ENCODE results near the gene KLHL34. TPM values are rescaled to one million over a fixed set of nuclear protein-coding genes. Genes with fewer than 3 reads are reported as not detected.

The KLHL34 gene
- total RNA-seq, 1 donor from 2014 or later, result not detected

- no peaks in the 10 kb centered on the region for H3K4me1 Mint-ChIP-seq
- peaks cover 4% of the 10 kb centered on the region for H3K36me3 Mint-ChIP-seq (ENCODE audit: low read depth)
- H3K4me3 Mint-ChIP-seq, result no peak overlapping the region
- no peak for TF ChIP-seq CTCF (conservative IDR thresholded peaks at IDR 0.05)
- DNase-seq (ENCODE audit: low read depth, low spot score), result no peak
- no peaks in the 10 kb centered on the region for H3K27me3 Mint-ChIP-seq (ENCODE audit: low read depth)
- H3K27ac Mint-ChIP-seq (ENCODE audit: unreplicated experiment), result no peak overlapping the region
- H3K9me3 Mint-ChIP-seq, result no peaks in the 10 kb centered on the region
Measured at GRCh38 chrX:21661316-21661715, 3.2 kb upstream of the KLHL34 start.

GRCh38 chrX:21660156-21660555 is 2.0 kb upstream of the KLHL34 start:
- Mint-ChIP-seq H3K27me3 (ENCODE audit: low read depth) (no peaks in the 10 kb centered on the region), H3K27ac (ENCODE audit: unreplicated experiment) (no peak overlapping the region), H3K36me3 (ENCODE audit: low read depth) (peaks cover 9% of the 10 kb centered on the region), H3K4me3 (no peak overlapping the region), H3K9me3 (no peaks in the 10 kb centered on the region), H3K4me1 (no peaks in the 10 kb centered on the region)
- DNase-seq (ENCODE audit: low read depth, low spot score), result no peak
- no peak for TF ChIP-seq CTCF (conservative IDR thresholded peaks at IDR 0.05)

- no peak overlapping the region for H3K4me3 Mint-ChIP-seq
- H3K27ac Mint-ChIP-seq (ENCODE audit: unreplicated experiment), result no peak overlapping the region
- H3K9me3 Mint-ChIP-seq, result no peaks in the 10 kb centered on the region
- no peak for DNase-seq (ENCODE audit: low read depth, low spot score)
- H3K27me3 Mint-ChIP-seq (ENCODE audit: low read depth), result no peaks in the 10 kb centered on the region
- no peaks in the 10 kb centered on the region for H3K4me1 Mint-ChIP-seq
- peaks cover 9% of the 10 kb centered on the region for H3K36me3 Mint-ChIP-seq (ENCODE audit: low read depth)
- no peak for TF ChIP-seq CTCF (conservative IDR thresholded peaks at IDR 0.05)
Measured at GRCh38 chrX:21659320-21659719, 1.2 kb upstream of the KLHL34 start.

DNA sequence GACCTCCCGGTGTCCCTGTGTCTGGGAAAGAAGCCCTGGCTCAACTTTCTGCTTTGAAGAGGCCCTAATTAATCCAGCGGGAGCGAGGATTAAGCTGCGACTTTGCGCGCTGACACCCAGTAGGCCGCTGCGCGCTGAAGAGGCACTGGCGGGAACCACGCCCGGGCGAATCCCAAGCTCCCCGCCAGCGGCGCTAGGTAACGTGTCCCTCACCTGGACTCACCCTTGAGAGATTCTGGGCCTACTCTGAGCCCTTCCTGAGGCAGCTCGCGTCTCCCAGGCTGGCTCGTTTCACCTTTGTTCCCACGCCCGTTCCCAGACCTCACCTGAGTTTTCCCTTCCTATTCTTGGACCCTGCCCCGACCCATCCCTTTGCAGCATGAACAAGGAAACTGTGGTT is 616 bp upstream of the KLHL34 start:
- peaks cover 9% of the 10 kb centered on the region for H3K36me3 Mint-ChIP-seq (ENCODE audit: low read depth)
- DNase-seq (ENCODE audit: low read depth, low spot score), result no peak
- H3K4me3 Mint-ChIP-seq, result no peak overlapping the region
- TF ChIP-seq CTCF (conservative IDR thresholded peaks at IDR 0.05), result no peak
- no peaks in the 10 kb centered on the region for H3K9me3 Mint-ChIP-seq
- no peaks in the 10 kb centered on the region for H3K4me1 Mint-ChIP-seq
- no peaks in the 10 kb centered on the region for H3K27me3 Mint-ChIP-seq (ENCODE audit: low read depth)
- no peak overlapping the region for H3K27ac Mint-ChIP-seq (ENCODE audit: unreplicated experiment)

- TF ChIP-seq CTCF (conservative IDR thresholded peaks at IDR 0.05), result no peak
- H3K27ac Mint-ChIP-seq (ENCODE audit: unreplicated experiment), result no peak overlapping the region
- H3K4me3 Mint-ChIP-seq, result no peak overlapping the region
- peaks cover 9% of the 10 kb centered on the region for H3K36me3 Mint-ChIP-seq (ENCODE audit: low read depth)
- no peaks in the 10 kb centered on the region for H3K27me3 Mint-ChIP-seq (ENCODE audit: low read depth)
- H3K9me3 Mint-ChIP-seq, result no peaks in the 10 kb centered on the region
- peaks cover 6% of the 10 kb centered on the region for H3K4me1 Mint-ChIP-seq
- DNase-seq (ENCODE audit: low read depth, low spot score), result no peak
Measured at GRCh38 chrX:21657318-21658151, 595 bp downstream of the KLHL34 start.

All from neural crest cell (in vitro differentiated cells).